Frontal cortex (tissue), 4 donors: ENCODE data around the gene CHAD. TPM values are rescaled to one million over a fixed set of nuclear protein-coding genes. Genes with fewer than 3 reads are reported as not detected.
"Not testable (repeated sequence)": the region's sequence is repeated elsewhere in the genome, so short reads cannot be mapped to it uniquely, and the experiment has no call there.

ENCODE experiments used
- DNase-seq, 2 donors: peaks; one replicate each; pipeline ENCODE4 v3.0.0; 2012; ENCODE audit warnings: low spot score in 2 of 2
- FAIRE-seq: peaks from 2 replicates; lab custom pipeline; 2012; peaks lifted over from hg19 to GRCh38; lab: Jason Lieb, UNC
- total RNA-seq: library from RNA; depleted of rRNA; stranded (reverse); fragments of >200 nt; gene quantifications from one replicate; pipeline ENCODE4 v1.2.3, GENCODE V29; 2014
- donor health status: control.
- donor health status: control.
- donor health status: control.

CHAD gene
- total RNA-seq, 1 donor from 2014 or later = not detected

- FAIRE-seq, DNase-seq: not testable (repeated sequence)
Measured at GRCh38 chr17:50475775-50476544, 7.3 kb upstream of the CHAD start.

GRCh38 chr17:50475362-50475761 is 6.7 kb upstream of the CHAD start:
- FAIRE-seq = no peak
- no peak for DNase-seq

GRCh38 chr17:50474523-50474922 is 5.8 kb upstream of the CHAD start:
- DNase-seq = no peak
- no peak for FAIRE-seq

- DNase-seq (no peak), FAIRE-seq (no peak)
Measured at GRCh38 chr17:50473901-50474300, 5.2 kb upstream of the CHAD start.

GRCh38 chr17:50472761-50473161 is 4.1 kb upstream of the CHAD start:
- not testable (repeated sequence) for FAIRE-seq

GRCh38 chr17:50472286-50472685 is 3.6 kb upstream of the CHAD start:
- FAIRE-seq (no peak), DNase-seq (no peak)

More at GRCh38 chr17:50472761-50473161, 4.1 kb upstream of the CHAD start:
- not testable (repeated sequence) for DNase-seq

- FAIRE-seq (no peak), DNase-seq (no peak)
Measured at GRCh38 chr17:50471009-50471905, 2.6 kb upstream of the CHAD start.

GRCh38 chr17:50470426-50470825 is 1.7 kb upstream of the CHAD start:
- FAIRE-seq (no peak), DNase-seq (no peak)

- FAIRE-seq (no peak), DNase-seq (no peak)
Measured at GRCh38 chr17:50469671-50470305, 1.1 kb upstream of the CHAD start.

- peak; percentile 47 to 51 for DNase-seq
- FAIRE-seq = no peak
Measured at GRCh38 chr17:50469208-50469605, 527 bp upstream of the CHAD start.

GRCh38 chr17:50467855-50468303 is 801 bp downstream of the CHAD start:
- FAIRE-seq = no peak
- DNase-seq = no peak

- FAIRE-seq = no peak
Measured at GRCh38 chr17:50467114-50467854, 1.4 kb downstream of the CHAD start.

GRCh38 chr17:50466371-50467113 is 2.1 kb downstream of the CHAD start:
- DNase-seq (no peak), FAIRE-seq (no peak)

More at GRCh38 chr17:50467114-50467854, 1.4 kb downstream of the CHAD start:
- no peak for DNase-seq

- FAIRE-seq (no peak), DNase-seq (no peak)
Measured at GRCh38 chr17:50465635-50466034, 3.0 kb downstream of the CHAD start.

GRCh38 chr17:50465171-50465570 is 3.5 kb downstream of the CHAD start:
- DNase-seq (no peak), FAIRE-seq (no peak)

- FAIRE-seq = no peak
- DNase-seq = no peak
Measured at GRCh38 chr17:50464736-50465135, 3.9 kb downstream of the CHAD start.

- DNase-seq = no peak
- FAIRE-seq = no peak
Measured at GRCh38 chr17:50464121-50464520, 4.6 kb downstream of the CHAD start.

GRCh38 chr17:50462446-50462845 is 6.2 kb downstream of the CHAD start:
- no peak for DNase-seq
- FAIRE-seq = no peak

GRCh38 chr17:50461550-50462132 is 7.0 kb downstream of the CHAD start:
- DNase-seq = no peak
- no peak for FAIRE-seq
